Stimulated activated CD8-positive, alpha-beta memory T cell treated with anti-CD3 and anti-CD28 coated beads, Interleukin-12 subunit alpha, Interleukin-12 subunit beta, amount 100 ng/mL, for 4 hours (primary cell): ENCODE data around the gene TSPAN14.

Experiments used
- DNase-seq: peaks from one replicate; pipeline ENCODE4 v3.0.0-alpha.2; 2020; ENCODE audit warnings: low read depth

The TSPAN14 gene

GRCh38 chr10:80421707-80422536 lies 32.2 kb upstream of the TSPAN14 start:
- DNase-seq, result no peak

- no peak for DNase-seq
These were observed 28.2 kb upstream of the TSPAN14 start for GRCh38 chr10:80425901-80426300.

- no peak for DNase-seq
These were observed 26.6 kb upstream of the TSPAN14 start for GRCh38 chr10:80427541-80427940.

GRCh38 chr10:80429521-80429973 lies 24.6 kb upstream of the TSPAN14 start:
- DNase-seq, result no peak

- DNase-seq, result no peak
These were observed 21.0 kb upstream of the TSPAN14 start for GRCh38 chr10:80433134-80433533.

- no peak for DNase-seq
These were observed 17.5 kb upstream of the TSPAN14 start for GRCh38 chr10:80436446-80437098.

GRCh38 chr10:80437227-80437626 lies 16.9 kb upstream of the TSPAN14 start:
- no peak for DNase-seq

GRCh38 chr10:80441831-80442230 lies 12.3 kb upstream of the TSPAN14 start:
- DNase-seq, result no peak

GRCh38 chr10:80442879-80443278 lies 11.2 kb upstream of the TSPAN14 start:
- DNase-seq, result no peak

- no peak for DNase-seq
These were observed 10.6 kb upstream of the TSPAN14 start for GRCh38 chr10:80443531-80443974.

GRCh38 chr10:80444124-80444523 lies 10.0 kb upstream of the TSPAN14 start:
- DNase-seq, result no peak

- DNase-seq, result no peak
These were observed 9.3 kb upstream of the TSPAN14 start for GRCh38 chr10:80444646-80445319.

- no peak for DNase-seq
These were observed 6.5 kb upstream of the TSPAN14 start for GRCh38 chr10:80447436-80448190.

- no peak for DNase-seq
These were observed 5.7 kb upstream of the TSPAN14 start for GRCh38 chr10:80448209-80448942.

- DNase-seq, result no peak
These were observed 4.6 kb upstream of the TSPAN14 start for GRCh38 chr10:80449520-80449919.

- no peak for DNase-seq
These were observed 3.0 kb upstream of the TSPAN14 start for GRCh38 chr10:80451132-80451531.

GRCh38 chr10:80452069-80452468 lies 2.0 kb upstream of the TSPAN14 start:
- no peak for DNase-seq

GRCh38 chr10:80452640-80453039 lies 1.5 kb upstream of the TSPAN14 start:
- no peak for DNase-seq

- no peak for DNase-seq
These were observed 861 bp upstream of the TSPAN14 start for GRCh38 chr10:80453056-80453841.
